PC-3 (cell line): ENCODE data around the gene EXD3.

ENCODE experiments used
- EZH2 ChIP-seq: fragments of 300-600 bp; sonication (generic); IDR thresholded peaks from one replicate; pipeline ENCODE4 v1.6.1; 2017; ENCODE audit warnings: antibody characterized with exemption, mild to moderate bottlenecking, low read length; ENCODE audit not compliant: unreplicated experiment
- EZH2phosphoT487 ChIP-seq: fragments of 300-600 bp; sonication (generic); IDR thresholded peaks from 2 replicates; pipeline ENCODE4 v1.6.1; 2018; ENCODE audit warnings: mild to moderate bottlenecking, antibody characterized with exemption, low read length, borderline replicate concordance
- TF ChIP-seq, protein P1 (sequence below): fragments of 300-600 bp; sonication (generic); conservative IDR thresholded peaks from 2 replicates; pipeline ENCODE4 v1.5.1; 2017; ENCODE audit warnings: antibody characterized with exemption, low read depth, mild to moderate bottlenecking, low read length

GRCh38 chr9:137406085-137406760, 16.7 kb downstream of the EXD3 start:
- TF ChIP-seq, protein P1, sequence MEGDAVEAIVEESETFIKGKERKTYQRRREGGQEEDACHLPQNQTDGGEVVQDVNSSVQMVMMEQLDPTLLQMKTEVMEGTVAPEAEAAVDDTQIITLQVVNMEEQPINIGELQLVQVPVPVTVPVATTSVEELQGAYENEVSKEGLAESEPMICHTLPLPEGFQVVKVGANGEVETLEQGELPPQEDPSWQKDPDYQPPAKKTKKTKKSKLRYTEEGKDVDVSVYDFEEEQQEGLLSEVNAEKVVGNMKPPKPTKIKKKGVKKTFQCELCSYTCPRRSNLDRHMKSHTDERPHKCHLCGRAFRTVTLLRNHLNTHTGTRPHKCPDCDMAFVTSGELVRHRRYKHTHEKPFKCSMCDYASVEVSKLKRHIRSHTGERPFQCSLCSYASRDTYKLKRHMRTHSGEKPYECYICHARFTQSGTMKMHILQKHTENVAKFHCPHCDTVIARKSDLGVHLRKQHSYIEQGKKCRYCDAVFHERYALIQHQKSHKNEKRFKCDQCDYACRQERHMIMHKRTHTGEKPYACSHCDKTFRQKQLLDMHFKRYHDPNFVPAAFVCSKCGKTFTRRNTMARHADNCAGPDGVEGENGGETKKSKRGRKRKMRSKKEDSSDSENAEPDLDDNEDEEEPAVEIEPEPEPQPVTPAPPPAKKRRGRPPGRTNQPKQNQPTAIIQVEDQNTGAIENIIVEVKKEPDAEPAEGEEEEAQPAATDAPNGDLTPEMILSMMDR: no peak
- TF ChIP-seq EZH2phosphoT487: no peak
- no peak for TF ChIP-seq EZH2
